H1 (cell line): Measurements from ENCODE around the gene LYSMD3. TPM values are rescaled to one million over a fixed set of nuclear protein-coding genes. Genes with fewer than 3 reads are reported as not detected.

Source experiments
- CTCF ChIA-PET: fragments of 300-600 bp; sonication (Branson Sonifier 250); formaldehyde crosslinking; loops from one replicate; lab custom pipeline; 2021; ENCODE audit not compliant: partially characterized antibody; lab: Charles Lee
- POLR2A ChIA-PET: fragments of 300-600 bp; sonication (Branson Sonifier 250); formaldehyde crosslinking; loops from one replicate; lab custom pipeline; 2021; ENCODE audit warnings: inconsistent platforms; ENCODE audit not compliant: partially characterized antibody; lab: Charles Lee
- DNase-seq, 2 experiments: peaks; one replicate each; pipeline versions ENCODE4 v3.0.0 to v3.0.0-alpha.2; 2010 to 2022; ENCODE audit warnings: low spot score in 2 of 2, low read depth in 1 of 2, mixed read lengths in 1 of 2
- FAIRE-seq: peaks from 2 replicates; lab custom pipeline; 2011; peaks lifted over from hg19 to GRCh38; lab: Jason Lieb, UNC
- H2AFZ ChIP-seq: 2 replicates; pipeline ENCODE4 v1.8.1; 2012; ENCODE audit warnings: low read length, inconsistent platforms
- H2AK5ac ChIP-seq: 2 replicates; pipeline ENCODE4 v1.6.1; 2013; ENCODE audit warnings: low read depth, low read length
- H2BK120ac ChIP-seq: replicated peaks from 2 replicates; pipeline ENCODE3; 2013; ENCODE audit warnings: low read depth, low read length, inconsistent platforms
- H2BK12ac ChIP-seq: 2 replicates; pipeline ENCODE4 v1.6.1; 2013; ENCODE audit warnings: low read depth, low read length
- H2BK15ac ChIP-seq: 2 replicates; pipeline ENCODE4 v1.6.1; 2013; ENCODE audit warnings: low read length
- H2BK20ac ChIP-seq: 2 replicates; pipeline ENCODE4 v1.6.1; 2013; ENCODE audit warnings: low read length
- H2BK5ac ChIP-seq: 2 replicates; pipeline ENCODE4 v1.6.1; 2013; ENCODE audit warnings: low read depth, low read length
- H3K14ac ChIP-seq: 2 replicates; pipeline ENCODE4 v1.6.1; 2013; ENCODE audit warnings: inconsistent platforms; ENCODE audit not compliant: insufficient read length
- H3K18ac ChIP-seq: 2 replicates; pipeline ENCODE4 v1.6.1; 2013; ENCODE audit warnings: low read length; ENCODE audit errors: extremely low read depth
- H3K23ac ChIP-seq: 2 replicates; pipeline ENCODE4 v1.6.1; 2013; ENCODE audit warnings: inconsistent platforms; ENCODE audit not compliant: insufficient read length
- H3K23me2 ChIP-seq: 2 replicates; pipeline ENCODE4 v1.6.1; 2013; ENCODE audit warnings: low read depth, low read length
- H3K27ac ChIP-seq: 2 replicates; pipeline ENCODE4 v1.6.1; 2011; ENCODE audit warnings: low read depth, low read length, inconsistent platforms
- H3K27me3 ChIP-seq, 4 experiments: replicated peaks in 1 of 4; 1 replicate in 1 of 4; 2 replicates in 3 of 4; pipeline versions ENCODE4 v1.6.1 to v1.8.1; 2011 to 2013; ENCODE audit warnings: low read length in 3 of 4, mild to moderate bottlenecking in 3 of 4, inconsistent platforms in 2 of 4, mixed read lengths in 2 of 4, moderate library complexity in 1 of 4; ENCODE audit not compliant: control insufficient read depth in 3 of 4, insufficient read depth in 3 of 4; ENCODE audit errors: extremely low read depth in 1 of 4
- H3K36me3 ChIP-seq, 4 experiments: 2 replicates each; pipeline versions ENCODE4 v1.6.1 to v1.8.1; 2011 to 2013; ENCODE audit warnings: mild to moderate bottlenecking in 4 of 4, low read length in 3 of 4, moderate library complexity in 2 of 4, control low read depth in 1 of 4, inconsistent platforms in 1 of 4; ENCODE audit not compliant: insufficient read depth in 4 of 4, control insufficient read depth in 2 of 4
- H3K4ac ChIP-seq: replicated peaks from 2 replicates; pipeline ENCODE3; 2013; ENCODE audit warnings: low read length, low read depth, mixed read lengths, inconsistent platforms; ENCODE audit not compliant: insufficient read length
- H3K4me1 ChIP-seq, 4 experiments: replicated peaks in 1 of 4; 1 replicate in 1 of 4; 2 replicates in 3 of 4; pipeline versions ENCODE4 v1.6.1 to v1.8.1; 2011 to 2013; ENCODE audit warnings: low read length in 3 of 4, inconsistent platforms in 2 of 4, mixed read lengths in 1 of 4; ENCODE audit not compliant: insufficient read depth in 4 of 4, control insufficient read depth in 3 of 4
- H3K4me2 ChIP-seq, 2 experiments: 2 replicates each; pipeline versions ENCODE4 v1.6.1 to v1.8.1; 2011 to 2013; ENCODE audit warnings: low read depth in 2 of 2, low read length in 2 of 2, control low read depth in 1 of 2, inconsistent platforms in 1 of 2, mild to moderate bottlenecking in 1 of 2; ENCODE audit not compliant: insufficient read depth in 1 of 2
- H3K4me3 ChIP-seq, 4 experiments: fragments of 200-600, 300-600 bp in 1 of 4; sonication (generic), shearing (Covaris generic), sonication (Bioruptor Twin) in 1 of 4; 2 replicates each; pipeline versions ENCODE4 v1.5.1 to v1.8.1; 2011 to 2016; ENCODE audit warnings: low read length in 4 of 4, low read depth in 3 of 4, control low read depth in 2 of 4, inconsistent platforms in 2 of 4, mild to moderate bottlenecking in 2 of 4, mixed read lengths in 1 of 4, moderate library complexity in 1 of 4; ENCODE audit not compliant: insufficient read depth in 2 of 4; ENCODE audit errors: extremely low read depth in 1 of 4
- H3K56ac ChIP-seq: replicated peaks from 2 replicates; pipeline ENCODE3; 2013; ENCODE audit warnings: low read depth, mild to moderate bottlenecking, mixed read lengths, low read length, inconsistent platforms; ENCODE audit not compliant: insufficient read length
- H3K79me1 ChIP-seq: 2 replicates; pipeline ENCODE4 v1.6.1; 2013; ENCODE audit warnings: low read depth, low read length, control low read depth
- H3K79me2 ChIP-seq, 2 experiments: 2 replicates each; pipeline versions ENCODE4 v1.6.1 to v1.8.1; 2012 to 2013; ENCODE audit warnings: low read length in 2 of 2, mild to moderate bottlenecking in 2 of 2, inconsistent platforms in 1 of 2; ENCODE audit not compliant: insufficient read depth in 2 of 2, control insufficient read depth in 1 of 2
- H3K9ac ChIP-seq, 4 experiments: replicated peaks in 1 of 4; 1 replicate in 1 of 4; 2 replicates in 3 of 4; pipeline versions ENCODE4 v1.6.1 to v1.8.1; 2011 to 2013; ENCODE audit warnings: low read depth in 3 of 4, low read length in 3 of 4, control low read depth in 2 of 4, mild to moderate bottlenecking in 2 of 4, moderate library complexity in 2 of 4, inconsistent platforms in 1 of 4; ENCODE audit errors: extremely low read depth in 1 of 4
- H3K9me3 ChIP-seq, 2 experiments: 2 replicates each; pipeline versions ENCODE4 v1.6.1 to v1.8.1; 2012 to 2013; ENCODE audit warnings: mild to moderate bottlenecking in 2 of 2, moderate library complexity in 2 of 2, control low read depth in 1 of 2, inconsistent platforms in 1 of 2, low read depth in 1 of 2, low read length in 1 of 2, mixed read lengths in 1 of 2; ENCODE audit not compliant: insufficient read depth in 2 of 2
- H4K20me1 ChIP-seq, 2 experiments: replicated peaks in 1 of 2; 2 replicates each; pipeline versions ENCODE3 to v1.8.1; 2011 to 2013; ENCODE audit warnings: inconsistent platforms in 2 of 2, low read length in 2 of 2, mild to moderate bottlenecking in 1 of 2; ENCODE audit not compliant: insufficient read depth in 2 of 2, control insufficient read depth in 1 of 2
- H4K5ac ChIP-seq: 2 replicates; pipeline ENCODE4 v1.6.1; 2013; ENCODE audit warnings: low read length, low read depth, mixed read lengths, inconsistent platforms; ENCODE audit not compliant: insufficient read length
- H4K8ac ChIP-seq: 2 replicates; pipeline ENCODE4 v1.8.0; 2013; ENCODE audit warnings: mild to moderate bottlenecking, moderate library complexity, low read length, inconsistent platforms; ENCODE audit not compliant: insufficient read depth; ENCODE audit errors: extremely low read depth
- H4K91ac ChIP-seq: replicated peaks from 2 replicates; pipeline ENCODE3; 2013; ENCODE audit warnings: low read length, mixed read lengths, inconsistent platforms; ENCODE audit not compliant: insufficient read length
- SRF ChIP-seq: IDR thresholded peaks from 2 replicates; pipeline ENCODE4 v1.6.1; 2011; ENCODE audit warnings: mild to moderate bottlenecking, low read depth, low read length, moderate library complexity
- TAF7 ChIP-seq: optimal IDR thresholded peaks from 2 replicates; pipeline ENCODE3; 2011; ENCODE audit warnings: low read depth, mild to moderate bottlenecking, inconsistent platforms, low read length, moderate library complexity, borderline replicate concordance
- TEAD4 ChIP-seq: IDR thresholded peaks from 2 replicates; pipeline ENCODE4 v1.6.1; 2012; ENCODE audit warnings: low read depth, low read length, inconsistent platforms, mixed read lengths
- YY1 ChIP-seq: IDR thresholded peaks from 2 replicates; pipeline ENCODE4 v1.6.1; 2011; ENCODE audit warnings: low read depth, mild to moderate bottlenecking, low read length
- WGBS, 2 experiments: shearing (Covaris generic) in 1 of 2; methylation state at CpG; one replicate each; pipeline versions ENCODE4 v1.1.6 to v1.1.7; 2013 to 2015; ENCODE audit warnings: low lambda C conversion rate in 2 of 2, mixed read lengths in 2 of 2, inconsistent platforms in 1 of 2, low coverage in 1 of 2, missing lambda C conversion rate in 1 of 2; ENCODE audit not compliant: insufficient replicate concordance in 2 of 2, insufficient coverage in 1 of 2, insufficient read length in 1 of 2; ENCODE audit errors: extremely low coverage in 1 of 2, missing lambda C conversion rate in 1 of 2; 5-methylcytosine and 5-hydroxymethylcytosine counted together
- polyA plus RNA-seq, 7 experiments: library from polyadenylated mRNA; depleted of rRNA in 3 of 7; stranded (reverse) in 5 of 7; unstranded in 2 of 7; fragments of >200 nt in 5 of 7; fragments of 200-250 nt in 2 of 7; gene quantifications; 1 replicate in 5 of 7; 2 replicates in 1 of 7; 4 replicates in 1 of 7; pipeline versions ENCODE4 v1.2.1 to v1.2.3, GENCODE V29; 2011 to 2013; ENCODE audit warnings: missing spikeins in 2 of 7, mixed read lengths in 2 of 7
- total RNA-seq: library from RNA; stranded (reverse); fragmentation: NEBNext Ultra II Directional; extraction: Animal tissue kit (Norgen Biotek cat#: 25700); gene quantifications from 2 replicates; pipeline ENCODE4 v1.2.1, GENCODE V29; 2021

The LYSMD3 gene
- total and polyA plus RNA-seq, 2 of the 8 experiments (the other 6 are each of a cell fraction or from before 2014, with no cell fraction given), result 3.7 to 14.9 TPM

GRCh38 chr5:90530736-90531487 lies 1.5 kb upstream of the LYSMD3 start:
- no peaks in the 10 kb centered on the region for H3K9me3 ChIP-seq
- no peak overlapping the region for H2BK5ac ChIP-seq
- no peak overlapping the region for H2BK15ac ChIP-seq
- H2AK5ac ChIP-seq, result no peak overlapping the region
- H3K4me3 ChIP-seq, result peak overlapping the region in 1 of 4 experiments; percentile 93; a peak in 3 of 8 replicates
- H4K91ac ChIP-seq, result no peak overlapping the region
- WGBS, 2 experiments, result 83% methylated on average over 9 of the region's 9 CpGs; no CpG with 5 or more reads in 1 of the 2 experiments
- TF ChIP-seq SRF, result no peak
- TF ChIP-seq YY1, result no peak
- TF ChIP-seq TEAD4, result no peak
- TF ChIP-seq TAF7, result no peak
- H3K23ac ChIP-seq, result no peak overlapping the region
- H3K9ac ChIP-seq, result no peak overlapping the region
- peaks cover 8% of the 10 kb centered on the region; the same call in 1 of the 2 replicates for H3K23me2 ChIP-seq
- peaks cover 0 to 8% (median 0%) of the 10 kb centered on the region in 4 experiments; a peak in 3 of 7 replicates for H3K4me1 ChIP-seq
- no peak overlapping the region for H3K4ac ChIP-seq
- ChIA-PET POLR2A (interaction anchor here (0.9 to 1.6 kb wide), 2 partner anchors 12 to 121 kb away, joined by 4 read pairs; partner anchors contain the start of gene CETN3), CTCF (interaction anchor here (0.9 to 3.7 kb wide), 23 partner anchors 10 to 194 kb away, joined by 3 to 10 read pairs (median 5); partner anchors contain the start of gene CETN3)
- no peak overlapping the region for H3K56ac ChIP-seq
- H3K14ac ChIP-seq, result no peak overlapping the region
- H4K5ac ChIP-seq, result no peak overlapping the region
- no peak overlapping the region for H2BK12ac ChIP-seq
- H3K79me1 ChIP-seq, result peaks cover 4% of the 10 kb centered on the region
- H2AFZ ChIP-seq, result no peak overlapping the region
- no peak overlapping the region for H3K27ac ChIP-seq
- no peak overlapping the region for H2BK20ac ChIP-seq
- no peak overlapping the region for H3K18ac ChIP-seq
- no peaks in the 10 kb centered on the region for H3K27me3 ChIP-seq
- no peak for DNase-seq
- no peak overlapping the region for H4K8ac ChIP-seq
- peak overlapping the region; percentile 97 to 100; a peak in 2 of 4 replicates for H3K4me2 ChIP-seq
- H2BK120ac ChIP-seq, result no peak overlapping the region
- FAIRE-seq, result no peak
- peaks cover 0 to 30% of the 10 kb centered on the region in 2 experiments; a peak in 2 of 4 replicates for H3K79me2 ChIP-seq
- no peaks in the 10 kb centered on the region for H3K36me3 ChIP-seq
- no peaks in the 10 kb centered on the region for H4K20me1 ChIP-seq
